ENCODE measurements around the gene DPH7. TPM values are rescaled to one million over a fixed set of nuclear protein-coding genes. Genes with fewer than 3 reads are reported as not detected.
A peak's percentile ranks its signal among the peaks of the same experiment; 100 is the strongest.

DPH7 gene
- total and polyA plus RNA-seq, 11 donors, result 12.6 to 23.7 (median 16.7) TPM

DNA sequence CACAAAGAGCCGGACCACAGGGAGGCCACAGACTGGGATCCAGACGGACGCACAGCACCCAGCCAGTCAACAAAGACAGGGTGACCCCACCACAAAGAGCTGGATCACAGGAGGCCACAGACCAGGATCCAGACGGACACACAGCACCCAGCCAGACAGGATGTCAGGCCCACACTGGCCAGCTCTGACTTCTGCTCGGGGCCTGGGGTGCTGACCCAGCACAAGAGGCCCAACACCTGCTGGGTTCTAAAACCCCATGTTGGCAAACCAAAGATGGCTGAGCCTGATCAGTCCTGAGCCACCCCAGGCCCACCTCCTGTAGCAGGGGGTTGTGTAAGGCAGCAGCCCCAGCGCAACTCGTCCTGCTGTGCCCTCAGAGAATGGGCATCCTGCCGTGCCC is 5.2 kb upstream of the DPH7 start:
- ATAC-seq (no peak), DNase-seq (peak in 1 of 5 donors; percentile 20)
- intact Hi-C loops (cut with DNase I), result no loop called here
- Histone ChIP-seq H3K9me3 (no peaks in the 10 kb centered on the region), H3K36me3 (peaks cover 0 to 57% (median 51%) of the 10 kb centered on the region in 9 donors), H3K27me3 (no peaks in the 10 kb centered on the region), H3K27ac (no peak overlapping the region), H3K4me3 (no peak overlapping the region), H3K4me1 (peaks cover 0 to 17% (median 6%) of the 10 kb centered on the region in 12 donors)
- TF ChIP-seq POLR2A (IDR thresholded peaks at IDR 0.05) (no peak), CTCF (IDR thresholded peaks at IDR 0.05) (no peak)
- 82 to 100% (median 85%) methylated on average over 2 to 8 of the region's 8 CpGs for WGBS, 4 donors

DNA sequence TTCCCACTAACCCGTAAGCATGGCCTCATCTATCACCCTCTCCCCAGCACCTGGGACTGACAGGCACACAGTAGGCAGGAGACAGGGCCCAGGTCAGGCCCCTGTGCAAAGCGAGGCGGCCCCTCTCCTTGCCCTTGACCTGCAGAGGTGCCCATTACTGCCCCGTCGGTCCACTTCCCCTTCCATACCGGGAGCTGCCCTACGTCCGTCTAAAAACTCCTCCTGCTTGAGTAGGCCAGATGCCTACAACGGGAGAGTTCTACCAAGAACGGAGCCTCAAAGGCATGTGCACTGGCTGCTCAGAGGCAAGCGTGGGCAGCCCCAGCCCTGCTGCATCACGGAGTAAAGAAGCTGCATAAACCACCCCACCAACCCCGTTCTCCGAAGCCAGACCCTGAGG is 4.6 kb upstream of the DPH7 start:
- intact Hi-C loops (cut with DNase I), result no loop called here
- TF ChIP-seq POLR2A (IDR thresholded peaks at IDR 0.05), result no peak
- TF ChIP-seq CTCF (IDR thresholded peaks at IDR 0.05), result no peak
- DNase-seq (no peak), ATAC-seq (no peak)
- H3K36me3 ChIP-seq, result peaks cover 0 to 57% (median 51%) of the 10 kb centered on the region in 9 donors
- no peak overlapping the region for H3K27ac ChIP-seq
- no peaks in the 10 kb centered on the region for H3K9me3 ChIP-seq
- peaks cover 0 to 14% (median 5%) of the 10 kb centered on the region in 12 donors for H3K4me1 ChIP-seq
- no peaks in the 10 kb centered on the region for H3K27me3 ChIP-seq
- H3K4me3 ChIP-seq, result no peak overlapping the region
- 85 to 88% (median 86%) methylated on average over 14 of the region's 14 CpGs for WGBS, 4 donors

DNA sequence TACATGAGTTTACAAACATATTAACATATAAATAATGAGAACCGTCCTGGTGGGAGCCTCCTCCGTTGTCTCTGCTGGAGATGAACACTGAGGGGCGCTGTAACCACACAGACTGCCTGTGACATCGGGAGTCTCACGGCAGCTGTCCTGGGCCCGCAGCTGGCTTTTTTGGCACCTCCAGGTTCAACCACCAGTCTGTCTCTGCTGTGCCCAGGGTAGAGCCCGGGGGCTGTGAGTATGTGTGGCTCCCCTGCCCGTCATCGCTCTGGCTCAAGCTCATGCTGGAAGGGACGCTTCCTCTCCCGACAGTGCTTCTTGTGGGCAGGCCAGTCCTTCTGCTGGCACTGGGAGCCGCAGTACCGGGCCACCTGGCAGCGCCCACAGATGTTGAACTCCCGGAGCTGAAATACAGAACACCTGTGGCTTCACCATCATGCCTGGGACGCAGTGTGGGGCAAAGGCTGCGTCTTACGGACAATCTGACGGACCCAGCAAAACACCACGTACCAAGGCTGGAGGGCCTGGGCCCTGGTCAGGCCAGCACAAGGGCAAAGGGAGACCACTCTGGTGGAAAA is 3.6 kb upstream of the DPH7 start:
- Histone ChIP-seq H3K36me3 (peaks cover 0 to 48% (median 42%) of the 10 kb centered on the region in 9 donors), H3K4me1 (peaks cover 5 to 22% (median 13%) of the 10 kb centered on the region in 12 donors), H3K9me3 (no peaks in the 10 kb centered on the region), H3K27ac (no peak overlapping the region), H3K27me3 (no peaks in the 10 kb centered on the region), H3K4me3 (no peak overlapping the region)
- peak in 1 of 5 donors; percentile 19 for DNase-seq
- ATAC-seq, result no peak
- intact Hi-C loops (cut with DNase I), result no loop called here
- TF ChIP-seq POLR2A (IDR thresholded peaks at IDR 0.05) (no peak), CTCF (IDR thresholded peaks at IDR 0.05) (peak in 7 of 12 donors; percentile 10 to 31 (median 22))
- WGBS, 4 donors, result 73 to 83% (median 80%) methylated on average over 15 to 20 of the region's 20 CpGs

GRCh38 chr9:137581361-137582285 is 2.9 kb upstream of the DPH7 start:
- no peaks in the 10 kb centered on the region for H3K27me3 ChIP-seq
- 90 to 94% (median 93%) methylated on average over 19 to 22 of the region's 22 CpGs for WGBS, 4 donors
- ATAC-seq, result no peak
- TF ChIP-seq POLR2A (IDR thresholded peaks at IDR 0.05) (no peak), CTCF (IDR thresholded peaks at IDR 0.05) (no peak)
- no peak overlapping the region for H3K4me3 ChIP-seq
- peaks cover 7 to 30% (median 20%) of the 10 kb centered on the region in 12 donors for H3K4me1 ChIP-seq
- H3K27ac ChIP-seq, result no peak overlapping the region
- intact Hi-C loops (cut with DNase I), result no loop called here
- DNase-seq, result no peak
- no peaks in the 10 kb centered on the region for H3K9me3 ChIP-seq
- H3K36me3 ChIP-seq, result peaks cover 0 to 41% (median 34%) of the 10 kb centered on the region in 9 donors
